ENCODE results near the gene TREML1. TPM values are rescaled to one million over a fixed set of nuclear protein-coding genes. Genes with fewer than 3 reads are reported as not detected.

The TREML1 gene
- total RNA-seq, 4 donors from 2014 or later, result 0.63 to 4.5 (median 2.2) TPM; not detected in 1

- no peaks in the 10 kb centered on the region for H3K9me3 ChIP-seq
- no peak for DNase-seq (ENCODE audit: low spot score in 2 of 2)
- no peak for TF ChIP-seq CTCF (IDR thresholded peaks at IDR 0.05)
- no peak for TF ChIP-seq EP300 (IDR thresholded peaks at IDR 0.05)
- TF ChIP-seq POLR2A (IDR thresholded peaks at IDR 0.05), result no peak
- WGBS, 2 donors, result 74 to 80% methylated on average over 10 of the region's 10 CpGs
- H3K4me1 ChIP-seq, result no peaks in the 10 kb centered on the region
- H3K27ac ChIP-seq, result no peak within 1 kb of the TSS
- H3K36me3 ChIP-seq, result no peaks in the 10 kb centered on the region
- H3K27me3 ChIP-seq, result peaks cover 0 to 5% of the 10 kb centered on the region in 2 donors
- H3K4me3 ChIP-seq, result peak within 1 kb of the TSS in 1 of 4 donors; percentile 24
Observed at GRCh38 chr6:41162687-41163418, 8.7 kb upstream of the TREML1 start, which contains the start of gene TREM2. TREM2 (minus strand) TSS chr6:41163116; CDS start chr6:41163082, 34 bp downstream.

GRCh38 chr6:41161851-41162552 lies 7.9 kb upstream of the TREML1 start:
- H3K36me3 ChIP-seq, result no peaks in the 10 kb centered on the region
- H3K4me1 ChIP-seq, result no peaks in the 10 kb centered on the region
- peaks cover 0 to 5% of the 10 kb centered on the region in 2 donors for H3K27me3 ChIP-seq
- peak overlapping the region in 1 of 4 donors; percentile 24 for H3K4me3 ChIP-seq
- no peak for DNase-seq (ENCODE audit: low spot score in 2 of 2)
- H3K9me3 ChIP-seq, result no peaks in the 10 kb centered on the region
- 64 to 67% methylated on average over 13 of the region's 13 CpGs for WGBS, 2 donors
- TF ChIP-seq CTCF (IDR thresholded peaks at IDR 0.05) (no peak), POLR2A (IDR thresholded peaks at IDR 0.05) (no peak), EP300 (IDR thresholded peaks at IDR 0.05) (no peak)
- H3K27ac ChIP-seq, result no peak overlapping the region

- peak overlapping the region in 1 of 4 donors; percentile 24 for H3K4me3 ChIP-seq
- DNase-seq (ENCODE audit: low spot score in 2 of 2), result no peak
- 85 to 87% methylated on average over 5 to 10 of the region's 10 CpGs for WGBS, 2 donors
- H3K4me1 ChIP-seq, result no peaks in the 10 kb centered on the region
- H3K9me3 ChIP-seq, result no peaks in the 10 kb centered on the region
- H3K27me3 ChIP-seq, result peaks cover 0 to 5% of the 10 kb centered on the region in 2 donors
- H3K27ac ChIP-seq, result no peak overlapping the region
- H3K36me3 ChIP-seq, result no peaks in the 10 kb centered on the region
- TF ChIP-seq EP300 (IDR thresholded peaks at IDR 0.05) (no peak), CTCF (IDR thresholded peaks at IDR 0.05) (no peak)
Observed at GRCh38 chr6:41161380-41161779, 7.2 kb upstream of the TREML1 start.

GRCh38 chr6:41160933-41161332 lies 6.8 kb upstream of the TREML1 start:
- TF ChIP-seq POLR2A (IDR thresholded peaks at IDR 0.05) (no peak), CTCF (IDR thresholded peaks at IDR 0.05) (no peak), EP300 (IDR thresholded peaks at IDR 0.05) (no peak)
- WGBS, 2 donors, result 51 to 80% methylated on average over 2 to 3 of the region's 3 CpGs

More at GRCh38 chr6:41160933-41161332, 6.8 kb upstream of the TREML1 start:
- Histone ChIP-seq H3K27me3 (peaks cover 0 to 5% of the 10 kb centered on the region in 2 donors), H3K27ac (no peak overlapping the region), H3K4me3 (no peak overlapping the region), H3K36me3 (no peaks in the 10 kb centered on the region), H3K4me1 (no peaks in the 10 kb centered on the region), H3K9me3 (no peaks in the 10 kb centered on the region)
- DNase-seq (ENCODE audit: low spot score in 2 of 2), result no peak
